Upper lobe of right lung (tissue), 1 donor: ENCODE results near the gene B3GNT9. TPM values are rescaled to one million over a fixed set of nuclear protein-coding genes. Genes with fewer than 3 reads are reported as not detected.

Source experiments
- ATAC-seq: fragments of 200-7000 bp; cut with Tn5 transposase; one replicate; pipeline ENCODE4 v1.9.1; 2020; ENCODE audit warnings: mild to moderate bottlenecking, moderate library complexity
- DNase-seq: peaks from one replicate; pipeline ENCODE4 v3.0.0-alpha.2; 2020
- H3K27ac ChIP-seq: fragments of 200-600 bp; one replicate; pipeline ENCODE4 v1.8.0; 2022
- H3K27me3 ChIP-seq: fragments of 200-600 bp; one replicate; pipeline ENCODE4 v1.8.0; 2022; ENCODE audit warnings: mild to moderate bottlenecking
- H3K36me3 ChIP-seq: fragments of 200-600 bp; one replicate; pipeline ENCODE4 v1.8.0; 2022
- H3K4me1 ChIP-seq: fragments of 200-600 bp; one replicate; pipeline ENCODE4 v1.8.0; 2022
- H3K4me3 ChIP-seq: fragments of 200-600 bp; one replicate; pipeline ENCODE4 v1.8.0; 2022; ENCODE audit warnings: mild to moderate bottlenecking
- H3K9me3 ChIP-seq: fragments of 200-600 bp; one replicate; pipeline ENCODE4 v1.8.0; 2022
- intact Hi-C: fragments of 100-400 bp; cut with DNase I; formaldehyde crosslinking; loops from one replicate; pipeline ENCODE4 v1.11.0; 2022
- total RNA-seq: library from RNA; stranded (reverse); fragmentation: NEBNext Ultra II Directional; extraction: Animal tissue kit (Norgen Biotek cat#: 25700); gene quantifications from one replicate; pipeline ENCODE4 v1.2.1, GENCODE V29; 2021
- TF ChIP-seq, protein P1 (sequence below): fragments of 200-600 bp; IDR thresholded peaks from one replicate; pipeline ENCODE4 v1.8.0; 2022; ENCODE audit warnings: antibody characterized with exemption
- donor health status: DM: no; HTN: yes; CAD: no; lungs with severe emphysema.

B3GNT9 gene
- total RNA-seq, 1 donor from 2014 or later: 19.3 TPM

- H3K9me3 ChIP-seq: no peaks in the 10 kb centered on the region
- peaks cover 10% of the 10 kb centered on the region for H3K4me1 ChIP-seq
- no peaks in the 10 kb centered on the region for H3K27me3 ChIP-seq
- no peak overlapping the region for H3K4me3 ChIP-seq
- DNase-seq (no peak), ATAC-seq (no peak)
- H3K36me3 ChIP-seq: peaks cover 8% of the 10 kb centered on the region
- TF ChIP-seq, protein P1, sequence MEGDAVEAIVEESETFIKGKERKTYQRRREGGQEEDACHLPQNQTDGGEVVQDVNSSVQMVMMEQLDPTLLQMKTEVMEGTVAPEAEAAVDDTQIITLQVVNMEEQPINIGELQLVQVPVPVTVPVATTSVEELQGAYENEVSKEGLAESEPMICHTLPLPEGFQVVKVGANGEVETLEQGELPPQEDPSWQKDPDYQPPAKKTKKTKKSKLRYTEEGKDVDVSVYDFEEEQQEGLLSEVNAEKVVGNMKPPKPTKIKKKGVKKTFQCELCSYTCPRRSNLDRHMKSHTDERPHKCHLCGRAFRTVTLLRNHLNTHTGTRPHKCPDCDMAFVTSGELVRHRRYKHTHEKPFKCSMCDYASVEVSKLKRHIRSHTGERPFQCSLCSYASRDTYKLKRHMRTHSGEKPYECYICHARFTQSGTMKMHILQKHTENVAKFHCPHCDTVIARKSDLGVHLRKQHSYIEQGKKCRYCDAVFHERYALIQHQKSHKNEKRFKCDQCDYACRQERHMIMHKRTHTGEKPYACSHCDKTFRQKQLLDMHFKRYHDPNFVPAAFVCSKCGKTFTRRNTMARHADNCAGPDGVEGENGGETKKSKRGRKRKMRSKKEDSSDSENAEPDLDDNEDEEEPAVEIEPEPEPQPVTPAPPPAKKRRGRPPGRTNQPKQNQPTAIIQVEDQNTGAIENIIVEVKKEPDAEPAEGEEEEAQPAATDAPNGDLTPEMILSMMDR: no peak
- H3K27ac ChIP-seq: no peak overlapping the region
- intact Hi-C loops: no loop called here
Measured at GRCh38 chr16:67115639-67116038, 35.2 kb downstream of the B3GNT9 start.

DNA sequence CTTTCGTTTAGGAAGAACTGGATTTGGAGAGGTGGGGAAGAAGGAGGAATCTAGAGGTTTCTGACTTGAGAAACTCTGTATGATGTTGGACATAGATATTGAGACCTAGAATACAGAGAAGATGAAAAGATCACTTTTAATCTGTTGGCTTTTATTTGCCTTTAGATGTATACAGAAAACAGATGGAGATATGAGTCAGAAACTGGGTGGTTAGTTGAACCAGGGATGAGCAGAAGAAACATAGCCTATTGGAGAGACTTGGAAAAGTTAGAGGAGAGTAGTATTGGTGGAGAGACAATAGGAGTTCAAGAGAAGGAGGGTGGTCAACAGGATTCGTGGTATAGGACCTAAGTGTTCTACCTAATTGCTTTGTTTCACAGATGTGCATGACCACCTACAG lies 36.0 kb downstream of the B3GNT9 start:
- intact Hi-C loops: no loop called here
- TF ChIP-seq, protein P1: no peak
- Histone ChIP-seq H3K27ac (no peak overlapping the region), H3K27me3 (no peaks in the 10 kb centered on the region), H3K9me3 (no peaks in the 10 kb centered on the region), H3K4me3 (no peak overlapping the region), H3K4me1 (peaks cover 13% of the 10 kb centered on the region), H3K36me3 (no peaks in the 10 kb centered on the region)
- DNase-seq (no peak), ATAC-seq (no peak)

- TF ChIP-seq, protein P1: no peak
Measured at GRCh38 chr16:67112591-67113399, 38.0 kb downstream of the B3GNT9 start.

GRCh38 chr16:67111951-67112444 lies 38.8 kb downstream of the B3GNT9 start:
- H3K27me3 ChIP-seq: no peaks in the 10 kb centered on the region
- no peak overlapping the region for H3K27ac ChIP-seq
- no peaks in the 10 kb centered on the region for H3K36me3 ChIP-seq
- intact Hi-C loops: no loop called here
- DNase-seq: no peak
- TF ChIP-seq, protein P1: no peak
- no peaks in the 10 kb centered on the region for H3K9me3 ChIP-seq
- ATAC-seq: no peak
- H3K4me3 ChIP-seq: no peak overlapping the region
- peaks cover 17% of the 10 kb centered on the region for H3K4me1 ChIP-seq

More at GRCh38 chr16:67112591-67113399, 38.0 kb downstream of the B3GNT9 start:
- Histone ChIP-seq H3K9me3 (no peaks in the 10 kb centered on the region), H3K27me3 (no peaks in the 10 kb centered on the region), H3K36me3 (no peaks in the 10 kb centered on the region), H3K4me3 (no peak overlapping the region), H3K4me1 (peaks cover 17% of the 10 kb centered on the region), H3K27ac (no peak overlapping the region)
- no peak for DNase-seq
- intact Hi-C loops: no loop called here
- no peak for ATAC-seq

- ATAC-seq: peak; percentile 97
Measured at GRCh38 chr16:67109407-67110135, 41.2 kb downstream of the B3GNT9 start, which contains the start of gene PHAF1. PHAF1 (plus strand) TSS chr16:67109941; CDS start chr16:67110176, 235 bp downstream.

More at GRCh38 chr16:67109407-67110135, 41.2 kb downstream of the B3GNT9 start, which contains the start of gene PHAF1:
- intact Hi-C loops: no loop called here
- peaks cover 25% of the 10 kb centered on the region for H3K4me1 ChIP-seq
- no peaks in the 10 kb centered on the region for H3K36me3 ChIP-seq
- H3K9me3 ChIP-seq: no peaks in the 10 kb centered on the region
- TF ChIP-seq, protein P1: no peak
- peak within 1 kb of the TSS; percentile 91 for H3K27ac ChIP-seq
- DNase-seq: peak; percentile 97
- peak within 1 kb of the TSS; percentile 99 for H3K4me3 ChIP-seq
- no peaks in the 10 kb centered on the region for H3K27me3 ChIP-seq
